Duodenal mucosa (tissue), 2 donors: ENCODE data around the gene ESYT3.
A peak's percentile ranks its signal among the peaks of the same experiment; 100 is the strongest.

ENCODE experiments used
- H3K27ac ChIP-seq: one replicate; pipeline ENCODE4 v1.7.0; 2013; ENCODE audit warnings: low read depth, low read length
- H3K27me3 ChIP-seq, 2 donors: one replicate each; pipeline ENCODE4 v1.7.0; 2013; ENCODE audit warnings: low read length in 2 of 2, control low read depth in 1 of 2; ENCODE audit not compliant: insufficient read depth in 2 of 2, control insufficient read depth in 1 of 2
- H3K36me3 ChIP-seq, 2 donors: one replicate each; pipeline ENCODE4 v1.7.0; 2013; ENCODE audit warnings: low read length in 2 of 2, control low read depth in 1 of 2; ENCODE audit not compliant: insufficient read depth in 2 of 2, control insufficient read depth in 1 of 2
- H3K4me1 ChIP-seq, 2 donors: one replicate each; pipeline ENCODE4 v1.7.0; 2013; ENCODE audit warnings: low read length in 2 of 2, control low read depth in 1 of 2; ENCODE audit not compliant: insufficient read depth in 2 of 2, control insufficient read depth in 1 of 2
- H3K4me3 ChIP-seq, 2 donors: one replicate each; pipeline ENCODE4 v1.7.0; 2013; ENCODE audit warnings: low read length in 2 of 2, low read depth in 1 of 2
- H3K9ac ChIP-seq, 2 donors: one replicate each; pipeline ENCODE4 v1.7.0; 2013; ENCODE audit warnings: low read length in 2 of 2, low read depth in 1 of 2
- H3K9me3 ChIP-seq, 2 donors: one replicate each; pipeline ENCODE4 v1.7.0; 2013; ENCODE audit warnings: low read length in 2 of 2, control low read depth in 1 of 2; ENCODE audit not compliant: control insufficient read depth in 1 of 2

The ESYT3 gene

GRCh38 chr3:138432576-138433240, 1.7 kb upstream of the ESYT3 start:
- H3K9ac ChIP-seq, result no peak overlapping the region
- no peak overlapping the region for H3K27ac ChIP-seq
- no peak overlapping the region for H3K4me3 ChIP-seq
- H3K4me1 ChIP-seq, result peaks cover 0 to 14% of the 10 kb centered on the region in 2 donors
- H3K9me3 ChIP-seq, result no peaks in the 10 kb centered on the region
- no peaks in the 10 kb centered on the region for H3K36me3 ChIP-seq
- peaks cover 30 to 36% of the 10 kb centered on the region in 2 donors for H3K27me3 ChIP-seq

GRCh38 chr3:138433892-138434275, 532 bp upstream of the ESYT3 start:
- H3K27ac ChIP-seq, result no peak overlapping the region
- H3K27me3 ChIP-seq, result peaks cover 30 to 36% of the 10 kb centered on the region in 2 donors
- no peaks in the 10 kb centered on the region for H3K9me3 ChIP-seq
- H3K9ac ChIP-seq, result no peak overlapping the region
- H3K36me3 ChIP-seq, result no peaks in the 10 kb centered on the region
- H3K4me1 ChIP-seq, result peaks cover 0 to 14% of the 10 kb centered on the region in 2 donors
- peak overlapping the region; percentile 58 to 70 for H3K4me3 ChIP-seq

GRCh38 chr3:138434875-138435772, 708 bp downstream of the ESYT3 start:
- H3K27me3 ChIP-seq, result peaks cover 32 to 36% of the 10 kb centered on the region in 2 donors
- no peak overlapping the region for H3K9ac ChIP-seq
- H3K4me1 ChIP-seq, result peaks cover 0 to 14% of the 10 kb centered on the region in 2 donors
- H3K36me3 ChIP-seq, result no peaks in the 10 kb centered on the region
- no peaks in the 10 kb centered on the region for H3K9me3 ChIP-seq
- H3K4me3 ChIP-seq, result peak overlapping the region; percentile 58 to 70
- H3K27ac ChIP-seq, result no peak overlapping the region

GRCh38 chr3:138435840-138436239, 1.4 kb downstream of the ESYT3 start:
- H3K27ac ChIP-seq, result no peak overlapping the region
- no peak overlapping the region for H3K9ac ChIP-seq
- H3K4me3 ChIP-seq, result no peak overlapping the region

GRCh38 chr3:138437281-138437680, 2.9 kb downstream of the ESYT3 start:
- Histone ChIP-seq H3K9me3 (no peaks in the 10 kb centered on the region), H3K4me3 (no peak overlapping the region), H3K27me3 (peaks cover 29 to 34% of the 10 kb centered on the region in 2 donors), H3K27ac (no peak overlapping the region), H3K36me3 (no peaks in the 10 kb centered on the region), H3K9ac (no peak overlapping the region), H3K4me1 (peaks cover 0 to 14% of the 10 kb centered on the region in 2 donors)

More at GRCh38 chr3:138435840-138436239, 1.4 kb downstream of the ESYT3 start:
- H3K27me3 ChIP-seq, result peaks cover 32 to 39% of the 10 kb centered on the region in 2 donors
- no peaks in the 10 kb centered on the region for H3K36me3 ChIP-seq
- H3K9me3 ChIP-seq, result no peaks in the 10 kb centered on the region
- peaks cover 0 to 14% of the 10 kb centered on the region in 2 donors for H3K4me1 ChIP-seq

GRCh38 chr3:138438896-138439295, 4.5 kb downstream of the ESYT3 start:
- no peaks in the 10 kb centered on the region for H3K36me3 ChIP-seq
- H3K9me3 ChIP-seq, result no peaks in the 10 kb centered on the region
- peaks cover 22 to 25% of the 10 kb centered on the region in 2 donors for H3K27me3 ChIP-seq

GRCh38 chr3:138439646-138440045, 5.2 kb downstream of the ESYT3 start:
- Histone ChIP-seq H3K4me1 (peaks cover 0 to 8% of the 10 kb centered on the region in 2 donors), H3K9me3 (no peaks in the 10 kb centered on the region), H3K9ac (no peak overlapping the region), H3K4me3 (no peak overlapping the region), H3K36me3 (no peaks in the 10 kb centered on the region), H3K27me3 (peaks cover 18 to 20% of the 10 kb centered on the region in 2 donors), H3K27ac (no peak overlapping the region)

More at GRCh38 chr3:138438896-138439295, 4.5 kb downstream of the ESYT3 start:
- Histone ChIP-seq H3K27ac (no peak overlapping the region), H3K4me1 (peaks cover 0 to 13% of the 10 kb centered on the region in 2 donors), H3K4me3 (no peak overlapping the region), H3K9ac (no peak overlapping the region)

GRCh38 chr3:138440121-138440521, 5.7 kb downstream of the ESYT3 start:
- Histone ChIP-seq H3K4me3 (no peak overlapping the region), H3K4me1 (peaks cover 0 to 3% of the 10 kb centered on the region in 2 donors), H3K9me3 (no peaks in the 10 kb centered on the region), H3K27me3 (peaks cover 17 to 18% of the 10 kb centered on the region in 2 donors), H3K9ac (no peak overlapping the region), H3K27ac (no peak overlapping the region), H3K36me3 (no peaks in the 10 kb centered on the region)

GRCh38 chr3:138440596-138440995, 6.2 kb downstream of the ESYT3 start:
- Histone ChIP-seq H3K27ac (no peak overlapping the region), H3K27me3 (peaks cover 12 to 13% of the 10 kb centered on the region in 2 donors), H3K4me3 (no peak overlapping the region)

GRCh38 chr3:138441256-138441655, 6.8 kb downstream of the ESYT3 start:
- Histone ChIP-seq H3K4me3 (no peak overlapping the region), H3K27ac (no peak overlapping the region), H3K9me3 (no peaks in the 10 kb centered on the region), H3K36me3 (no peaks in the 10 kb centered on the region), H3K4me1 (no peaks in the 10 kb centered on the region), H3K27me3 (peaks cover 7 to 10% of the 10 kb centered on the region in 2 donors), H3K9ac (no peak overlapping the region)

More at GRCh38 chr3:138440596-138440995, 6.2 kb downstream of the ESYT3 start:
- no peaks in the 10 kb centered on the region for H3K4me1 ChIP-seq
- H3K9me3 ChIP-seq, result no peaks in the 10 kb centered on the region
- H3K9ac ChIP-seq, result no peak overlapping the region
- no peaks in the 10 kb centered on the region for H3K36me3 ChIP-seq
